Measurements from ENCODE around the gene LGR4.

DNA sequence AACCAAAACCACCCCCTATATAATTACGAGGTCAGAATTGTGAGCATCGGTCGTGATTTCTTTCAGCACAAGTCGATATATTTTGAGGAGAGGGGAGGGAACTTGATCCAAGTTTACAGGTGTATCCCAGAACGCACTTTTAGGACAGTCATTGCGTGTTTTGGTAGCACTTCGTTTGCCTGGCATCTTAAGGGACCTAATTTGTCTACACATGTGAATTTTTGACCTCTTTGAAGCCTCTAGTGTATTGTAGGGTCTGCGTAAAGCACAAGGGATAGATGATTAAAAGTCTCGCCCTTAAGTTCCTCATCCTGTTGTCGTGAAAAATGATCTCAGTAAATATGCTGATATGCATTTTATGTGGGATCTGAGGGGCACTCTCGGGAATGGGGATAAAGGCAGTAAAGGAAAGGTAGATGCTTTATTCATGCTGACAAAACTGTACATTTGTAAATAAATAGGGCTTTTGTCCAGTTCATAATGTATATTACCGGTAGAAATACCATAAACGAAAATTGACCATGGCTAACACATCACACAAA, 108.9 kb downstream of the LGR4 start:
- TF ChIP-seq, protein P1, sequence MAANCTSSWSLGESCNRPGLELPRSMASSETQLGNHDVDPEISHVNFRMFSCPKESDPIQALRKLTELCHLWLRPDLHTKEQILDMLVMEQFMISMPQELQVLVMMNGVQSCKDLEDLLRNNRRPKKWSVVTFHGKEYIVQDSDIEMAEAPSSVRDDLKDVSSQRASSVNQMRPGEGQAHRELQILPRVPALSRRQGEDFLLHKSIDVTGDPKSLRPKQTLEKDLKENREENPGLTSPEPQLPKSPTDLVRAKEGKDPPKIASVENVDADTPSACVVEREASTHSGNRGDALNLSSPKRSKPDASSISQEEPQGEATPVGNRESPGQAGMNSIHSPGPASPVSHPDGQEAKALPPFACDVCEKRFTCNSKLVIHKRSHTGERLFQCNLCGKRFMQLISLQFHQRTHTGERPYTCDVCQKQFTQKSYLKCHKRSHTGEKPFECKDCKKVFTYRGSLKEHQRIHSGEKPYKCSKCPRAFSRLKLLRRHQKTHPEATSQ (tag by site-specific recombination; IDR thresholded peaks at IDR 0.05) = no peak
- TF ChIP-seq IKZF3 (tag by site-specific recombination; IDR thresholded peaks at IDR 0.05) = no peak
